GM12878 (cell line): ENCODE results near the gene PHF20. TPM values are rescaled to one million over a fixed set of nuclear protein-coding genes. Genes with fewer than 3 reads are reported as not detected.
"Not testable (repeated sequence)": the region's sequence is repeated elsewhere in the genome, so short reads cannot be mapped to it uniquely, and the experiment has no call there.

ENCODE experiments used
- ATAC-seq: fragments of 200-7000 bp; cut with Tn5 transposase; 3 replicates; pipeline ENCODE4 v1.9.1; 2020; ENCODE audit warnings: mild to moderate bottlenecking, moderate library complexity
- BruUV-seq: library from RNA; stranded (reverse); fragments of 400-500 nt; replicated peaks from 2 replicates; lab custom pipeline; 2021; lab: Mats Ljungman, UMichigan
- CTCF ChIA-PET: fragments of 300-600 bp; sonication (Branson Sonifier 250); formaldehyde crosslinking; extraction: SDS; loops from one replicate; lab custom pipeline; 2021; ENCODE audit warnings: inconsistent platforms; lab: Yijun Ruan, JAX
- POLR2A ChIA-PET: fragments of 350-600 bp; formaldehyde crosslinking; extraction: SDS; loops from one replicate; lab custom pipeline; 2021; ENCODE audit warnings: inconsistent platforms; lab: Charles Lee
- RAD21 ChIA-PET: fragments of 300-600 bp; sonication (Branson Sonifier 250); formaldehyde crosslinking; loops from one replicate; lab custom pipeline; 2023; ENCODE audit warnings: antibody characterized with exemption; ENCODE audit not compliant: unreplicated experiment; lab: Charles Lee
- SMC1A ChIA-PET: fragments of 300-600 bp; sonication (Branson Sonifier 250); formaldehyde crosslinking; loops from one replicate; lab custom pipeline; 2023; ENCODE audit not compliant: unreplicated experiment, uncharacterized antibody; lab: Charles Lee
- DNase-seq: peaks from one replicate; pipeline ENCODE4 v3.0.0-alpha.2; 2011; ENCODE audit warnings: low read depth, low spot score
- FAIRE-seq: peaks from 3 replicates; lab custom pipeline; 2011; peaks lifted over from hg19 to GRCh38; lab: Jason Lieb, UNC
- H2AFZ ChIP-seq: 2 replicates; pipeline ENCODE4 v1.6.0; 2011; ENCODE audit warnings: low read depth, low read length, control low read depth; ENCODE audit not compliant: control insufficient read depth
- H3K27ac ChIP-seq: 2 replicates; pipeline ENCODE4 v1.5.1; 2011; ENCODE audit warnings: control low read depth; ENCODE audit not compliant: control insufficient read depth, insufficient read depth
- H3K27me3 ChIP-seq, 2 experiments: replicated peaks in 1 of 2; 2 replicates each; pipeline versions ENCODE4 v1.6.0 to v1.6.1; 2011; ENCODE audit warnings: low read length in 1 of 2; ENCODE audit not compliant: control insufficient read depth in 2 of 2, insufficient read depth in 2 of 2
- H3K36me3 ChIP-seq, 2 experiments: 2 replicates each; pipeline ENCODE4 v1.5.1; 2011; ENCODE audit warnings: low read length in 1 of 2; ENCODE audit not compliant: control insufficient read depth in 2 of 2, insufficient read depth in 2 of 2
- H3K4me1 ChIP-seq: 2 replicates; pipeline ENCODE4 v1.6.1; 2011; ENCODE audit warnings: mild to moderate bottlenecking, low read length, moderate library complexity, mixed read lengths; ENCODE audit not compliant: control insufficient read depth, insufficient read depth
- H3K4me2 ChIP-seq: 2 replicates; pipeline ENCODE4 v1.6.0; 2011; ENCODE audit warnings: control low read depth; ENCODE audit not compliant: control insufficient read depth, insufficient read depth
- H3K4me3 ChIP-seq: fragments of 200-600 bp; sonication (generic); 2 replicates; pipeline ENCODE4 v1.5.1; 2016
- H3K79me2 ChIP-seq: 2 replicates; pipeline ENCODE4 v1.6.0; 2011; ENCODE audit warnings: low read length; ENCODE audit not compliant: control insufficient read depth, insufficient read depth
- H3K9ac ChIP-seq: 2 replicates; pipeline ENCODE4 v1.8.0; 2011; ENCODE audit warnings: low read length, control low read depth, mixed read lengths; ENCODE audit not compliant: control insufficient read depth, insufficient read depth
- H3K9me3 ChIP-seq: replicated peaks from 3 replicates; pipeline ENCODE4 v1.5.1; 2011; ENCODE audit warnings: mild to moderate bottlenecking, low read length; ENCODE audit not compliant: control insufficient read depth, insufficient read depth
- H4K20me1 ChIP-seq: 2 replicates; pipeline ENCODE4 v1.6.0; 2011; ENCODE audit not compliant: control insufficient read depth, insufficient read depth
- WGBS: methylation state at CpG from one replicate; pipeline ENCODE4 v1.1.6; 2016; ENCODE audit warnings: low lambda C conversion rate; ENCODE audit not compliant: insufficient replicate concordance, insufficient coverage; ENCODE audit errors: missing lambda C conversion rate; 5-methylcytosine and 5-hydroxymethylcytosine counted together
- in situ Hi-C: fragments of 300-500 bp; cut with MboI; formaldehyde crosslinking; loops from 9 replicates; pipeline ENCODE4 v1.14.3; 2018; ENCODE audit warnings: mixed read lengths
- intact Hi-C: fragments of 100-400 bp; cut with micrococcal nuclease; formaldehyde crosslinking; loops from one replicate; pipeline ENCODE4 v1.14.2; 2022; ENCODE audit not compliant: unreplicated experiment
- polyA plus RNA-seq, 11 experiments: library from polyadenylated mRNA; depleted of rRNA in 4 of 11; unstranded in 6 of 11; stranded (reverse) in 5 of 11; fragments of >200 nt; fragmentation: Nextera tagmentation in 4 of 11; fragmentation: Illumina TruSeq in 1 of 11; extraction: Ambion mirVana in 4 of 11; extraction: Trizol in 1 of 11; gene quantifications; 1 replicate in 1 of 11; 2 replicates in 10 of 11; pipeline versions ENCODE4 v1.2.1 to v1.2.3, GENCODE V29; 2011 to 2016; ENCODE audit warnings: inconsistent platforms in 2 of 11, missing spikeins in 2 of 11, low read depth in 1 of 11
- small RNA-seq: library from RNA; depleted of rRNA; stranded (forward); fragments of <200 nt; gene quantifications from one replicate; pipeline ENCODE3, GENCODE V24; 2014
- total RNA-seq, 4 experiments: library from RNA; depleted of rRNA in 3 of 4; stranded (reverse); fragments of >200 nt in 3 of 4; fragmentation: Illumina TruSeq in 1 of 4; extraction: Trizol in 1 of 4; gene quantifications; 2 replicates each; pipeline versions ENCODE4 v1.2.1 to v1.2.3, GENCODE V29; 2013 to 2021

PHF20 gene
- total and polyA plus RNA-seq, 10 of the 15 experiments (the other 5 are each of a cell fraction or from before 2014, with no cell fraction given): 31.6 to 91.2 (median 46.8) TPM

GRCh38 chr20:35996492-35996891, 224.7 kb downstream of the PHF20 start:
- H3K36me3 ChIP-seq, H3K27ac ChIP-seq, H2AFZ ChIP-seq, H4K20me1 ChIP-seq, H3K4me2 ChIP-seq, DNase-seq, ATAC-seq, H3K9ac ChIP-seq, intact Hi-C loops, H3K4me1 ChIP-seq, POLR2A ChIA-PET, H3K9me3 ChIP-seq, BruUV-seq, H3K79me2 ChIP-seq, H3K4me3 ChIP-seq, FAIRE-seq, H3K27me3 ChIP-seq: not testable (repeated sequence)
- ChIA-PET CTCF (interaction anchor here (0.6 to 13.4 kb wide), 5 partner anchors 11 to 204 kb away, joined by 3 to 717 read pairs (median 4); no protein-coding TSS in a partner anchor), SMC1A (interaction anchor here (0.7 to 11.5 kb wide), 2 partner anchors 34 to 143 kb away, joined by 3 to 344 read pairs; no protein-coding TSS in a partner anchor), RAD21 (interaction anchor here (8.8 kb wide), 1 partner anchor 140 kb away, joined by 325 read pairs; no protein-coding TSS in a partner anchor)
- in situ Hi-C loops: loop anchor here (5.0 to 25.0 kb wide), 2 partner anchors 141 to 441 kb away; no protein-coding TSS in a partner anchor
- 43% methylated on average over 8 of the region's 8 CpGs for WGBS

Small RNA genes lying within 50 kb of the gene (small RNA-seq; reads per million reads assigned to genes)
- gene COX7BP2 (not detected), gene HIGD1AP16 (not detected), gene RF00019 (not detected), gene RF00026 (not detected), gene RNU4-40P (not detected), gene RNU6-937P (not detected)

Other genes with a start within 250 kb of the PHF20 start
Only the 7 nearest of the 10 such genes appear.
- 3.1 and 3.5 TPM in 2 replicates for gene SPAG4, start 156.2 kb upstream of the PHF20 start, total RNA-seq (2014; rRNA removed)
- 2.0 and 2.1 TPM in 2 replicates for gene SPAG4, start 156.2 kb upstream of the PHF20 start, total RNA-seq (2014; rRNA removed; fragmentation: Illumina TruSeq; extraction: Trizol)
- gene SPAG4, start 156.2 kb upstream of the PHF20 start, total RNA-seq (2021): 4.1 and 5.5 TPM in 2 replicates
- gene SPAG4, start 156.2 kb upstream of the PHF20 start, polyA plus RNA-seq (2011; rRNA removed): 7.4 and 12.5 TPM in 2 replicates
- gene SPAG4, start 156.2 kb upstream of the PHF20 start, polyA plus RNA-seq (2014; fragmentation: Illumina TruSeq; extraction: Trizol): 0.27 and 0.90 TPM in 2 replicates
- gene SPAG4, start 156.2 kb upstream of the PHF20 start, polyA plus RNA-seq (2014; fragmentation: Nextera tagmentation; extraction: Ambion mirVana): 1 to 10 TPM; 1.6 to 2.4 TPM
- gene SPAG4, start 156.2 kb upstream of the PHF20 start, polyA plus RNA-seq (2014; rRNA removed): 2.4 and 3.7 TPM in 2 replicates
- 1 to 10 TPM; 1.6 to 3.5 TPM for gene SPAG4, start 156.2 kb upstream of the PHF20 start, polyA plus RNA-seq (2016; fragmentation: Nextera tagmentation; extraction: Ambion mirVana)
- gene CPNE1, start 107.1 kb upstream of the PHF20 start, total RNA-seq (2014; rRNA removed): 185 and 191 TPM in 2 replicates
- gene CPNE1, start 107.1 kb upstream of the PHF20 start, total RNA-seq (2014; rRNA removed; fragmentation: Illumina TruSeq; extraction: Trizol): 75.7 and 84.9 TPM in 2 replicates
- gene CPNE1, start 107.1 kb upstream of the PHF20 start, total RNA-seq (2021): 209 and 214 TPM in 2 replicates
- 90.0 and 125 TPM in 2 replicates for gene CPNE1, start 107.1 kb upstream of the PHF20 start, polyA plus RNA-seq (2011; rRNA removed)
- gene CPNE1, start 107.1 kb upstream of the PHF20 start, polyA plus RNA-seq (2014; fragmentation: Illumina TruSeq; extraction: Trizol): 96.9 and 136 TPM in 2 replicates
- gene CPNE1, start 107.1 kb upstream of the PHF20 start, polyA plus RNA-seq (2014; fragmentation: Nextera tagmentation; extraction: Ambion mirVana): 100 to 1,000 TPM in 1 of 2 experiments, 10 to 100 TPM in 1; 85.7 to 127 TPM
- 155 and 157 TPM in 2 replicates for gene CPNE1, start 107.1 kb upstream of the PHF20 start, polyA plus RNA-seq (2014; rRNA removed)
- gene CPNE1, start 107.1 kb upstream of the PHF20 start, polyA plus RNA-seq (2016; fragmentation: Nextera tagmentation; extraction: Ambion mirVana): 100 to 1,000 TPM; 165 to 184 TPM
- gene RBM12, start 107.1 kb upstream of the PHF20 start, total RNA-seq (2014; rRNA removed): 42.4 and 51.4 TPM in 2 replicates
- gene RBM12, start 107.1 kb upstream of the PHF20 start, total RNA-seq (2014; rRNA removed; fragmentation: Illumina TruSeq; extraction: Trizol): 61.5 and 68.4 TPM in 2 replicates
- gene RBM12, start 107.1 kb upstream of the PHF20 start, total RNA-seq (2021): 119 and 126 TPM in 2 replicates
- gene RBM12, start 107.1 kb upstream of the PHF20 start, polyA plus RNA-seq (2011; rRNA removed): 142 and 153 TPM in 2 replicates
- 136 and 144 TPM in 2 replicates for gene RBM12, start 107.1 kb upstream of the PHF20 start, polyA plus RNA-seq (2014; fragmentation: Illumina TruSeq; extraction: Trizol)
- gene RBM12, start 107.1 kb upstream of the PHF20 start, polyA plus RNA-seq (2014; fragmentation: Nextera tagmentation; extraction: Ambion mirVana): 10 to 100 TPM in 1 of 2 experiments, 1 to 10 TPM in 1; 4.7 to 11.4 TPM
- 61.5 and 70.9 TPM in 2 replicates for gene RBM12, start 107.1 kb upstream of the PHF20 start, polyA plus RNA-seq (2014; rRNA removed)
- 10 to 100 TPM; 46.6 to 48.6 TPM for gene RBM12, start 107.1 kb upstream of the PHF20 start, polyA plus RNA-seq (2016; fragmentation: Nextera tagmentation; extraction: Ambion mirVana)
- 36.9 and 46.6 TPM in 2 replicates for gene NFS1, start 72.7 kb upstream of the PHF20 start, total RNA-seq (2014; rRNA removed)
- gene NFS1, start 72.7 kb upstream of the PHF20 start, total RNA-seq (2014; rRNA removed; fragmentation: Illumina TruSeq; extraction: Trizol): 26.9 and 28.2 TPM in 2 replicates
- 40.2 and 41.0 TPM in 2 replicates for gene NFS1, start 72.7 kb upstream of the PHF20 start, total RNA-seq (2021)
- 55.3 and 62.9 TPM in 2 replicates for gene NFS1, start 72.7 kb upstream of the PHF20 start, polyA plus RNA-seq (2011; rRNA removed)
- 32.3 and 34.4 TPM in 2 replicates for gene NFS1, start 72.7 kb upstream of the PHF20 start, polyA plus RNA-seq (2014; fragmentation: Illumina TruSeq; extraction: Trizol)
- gene NFS1, start 72.7 kb upstream of the PHF20 start, polyA plus RNA-seq (2014; fragmentation: Nextera tagmentation; extraction: Ambion mirVana): 10 to 100 TPM in 1 of 2 experiments, 1 to 10 TPM in 1; 9.2 to 17.8 TPM
- 69.2 and 74.1 TPM in 2 replicates for gene NFS1, start 72.7 kb upstream of the PHF20 start, polyA plus RNA-seq (2014; rRNA removed)
- gene NFS1, start 72.7 kb upstream of the PHF20 start, polyA plus RNA-seq (2016; fragmentation: Nextera tagmentation; extraction: Ambion mirVana): 10 to 100 TPM; 41.1 to 45.0 TPM
- 319 and 354 TPM in 2 replicates for gene ROMO1, start 72.6 kb upstream of the PHF20 start, total RNA-seq (2014; rRNA removed)
- gene ROMO1, start 72.6 kb upstream of the PHF20 start, total RNA-seq (2014; rRNA removed; fragmentation: Illumina TruSeq; extraction: Trizol): 50.9 and 66.5 TPM in 2 replicates
- 154 and 161 TPM in 2 replicates for gene ROMO1, start 72.6 kb upstream of the PHF20 start, total RNA-seq (2021)
- gene ROMO1, start 72.6 kb upstream of the PHF20 start, polyA plus RNA-seq (2011; rRNA removed): 50.2 and 103 TPM in 2 replicates
- gene ROMO1, start 72.6 kb upstream of the PHF20 start, polyA plus RNA-seq (2014; fragmentation: Illumina TruSeq; extraction: Trizol): 3.7 and 23.2 TPM in 2 replicates
- gene ROMO1, start 72.6 kb upstream of the PHF20 start, polyA plus RNA-seq (2014; fragmentation: Nextera tagmentation; extraction: Ambion mirVana): 100 to 1,000 TPM; 565 to 631 TPM
- gene ROMO1, start 72.6 kb upstream of the PHF20 start, polyA plus RNA-seq (2014; rRNA removed): 349 and 538 TPM in 2 replicates
- 100 to 1,000 TPM; 502 to 547 TPM for gene ROMO1, start 72.6 kb upstream of the PHF20 start, polyA plus RNA-seq (2016; fragmentation: Nextera tagmentation; extraction: Ambion mirVana)
- 261 and 305 TPM in 2 replicates for gene RBM39, start 29.8 kb upstream of the PHF20 start, total RNA-seq (2014; rRNA removed)
- gene RBM39, start 29.8 kb upstream of the PHF20 start, total RNA-seq (2014; rRNA removed; fragmentation: Illumina TruSeq; extraction: Trizol): 280 and 283 TPM in 2 replicates
- gene RBM39, start 29.8 kb upstream of the PHF20 start, total RNA-seq (2021): 188 and 216 TPM in 2 replicates
- 248 and 261 TPM in 2 replicates for gene RBM39, start 29.8 kb upstream of the PHF20 start, polyA plus RNA-seq (2011; rRNA removed)
- 205 and 235 TPM in 2 replicates for gene RBM39, start 29.8 kb upstream of the PHF20 start, polyA plus RNA-seq (2014; fragmentation: Illumina TruSeq; extraction: Trizol)
- 100 to 1,000 TPM; 135 to 150 TPM for gene RBM39, start 29.8 kb upstream of the PHF20 start, polyA plus RNA-seq (2014; fragmentation: Nextera tagmentation; extraction: Ambion mirVana)
- gene RBM39, start 29.8 kb upstream of the PHF20 start, polyA plus RNA-seq (2014; rRNA removed): 163 and 180 TPM in 2 replicates
- gene RBM39, start 29.8 kb upstream of the PHF20 start, polyA plus RNA-seq (2016; fragmentation: Nextera tagmentation; extraction: Ambion mirVana): 100 to 1,000 TPM; 219 to 232 TPM
- gene SCAND1, start 182.5 kb downstream of the PHF20 start, total RNA-seq (2014; rRNA removed): 62.8 and 77.3 TPM in 2 replicates
- gene SCAND1, start 182.5 kb downstream of the PHF20 start, total RNA-seq (2014; rRNA removed; fragmentation: Illumina TruSeq; extraction: Trizol): 4.7 and 6.4 TPM in 2 replicates
- 68.1 and 73.1 TPM in 2 replicates for gene SCAND1, start 182.5 kb downstream of the PHF20 start, total RNA-seq (2021)
- gene SCAND1, start 182.5 kb downstream of the PHF20 start, polyA plus RNA-seq (2011; rRNA removed): 3.1 and 5.7 TPM in 2 replicates
- 0.60 TPM in 1 of 2 replicates, not detected in the other for gene SCAND1, start 182.5 kb downstream of the PHF20 start, polyA plus RNA-seq (2014; fragmentation: Illumina TruSeq; extraction: Trizol)
- under 1 TPM; 0.08 to 0.16 TPM for gene SCAND1, start 182.5 kb downstream of the PHF20 start, polyA plus RNA-seq (2014; fragmentation: Nextera tagmentation; extraction: Ambion mirVana)
- 45.3 and 57.0 TPM in 2 replicates for gene SCAND1, start 182.5 kb downstream of the PHF20 start, polyA plus RNA-seq (2014; rRNA removed)
- gene SCAND1, start 182.5 kb downstream of the PHF20 start, polyA plus RNA-seq (2016; fragmentation: Nextera tagmentation; extraction: Ambion mirVana): 100 to 1,000 TPM; 110 to 117 TPM